ENCODE data around the gene GIPR.

DNA sequence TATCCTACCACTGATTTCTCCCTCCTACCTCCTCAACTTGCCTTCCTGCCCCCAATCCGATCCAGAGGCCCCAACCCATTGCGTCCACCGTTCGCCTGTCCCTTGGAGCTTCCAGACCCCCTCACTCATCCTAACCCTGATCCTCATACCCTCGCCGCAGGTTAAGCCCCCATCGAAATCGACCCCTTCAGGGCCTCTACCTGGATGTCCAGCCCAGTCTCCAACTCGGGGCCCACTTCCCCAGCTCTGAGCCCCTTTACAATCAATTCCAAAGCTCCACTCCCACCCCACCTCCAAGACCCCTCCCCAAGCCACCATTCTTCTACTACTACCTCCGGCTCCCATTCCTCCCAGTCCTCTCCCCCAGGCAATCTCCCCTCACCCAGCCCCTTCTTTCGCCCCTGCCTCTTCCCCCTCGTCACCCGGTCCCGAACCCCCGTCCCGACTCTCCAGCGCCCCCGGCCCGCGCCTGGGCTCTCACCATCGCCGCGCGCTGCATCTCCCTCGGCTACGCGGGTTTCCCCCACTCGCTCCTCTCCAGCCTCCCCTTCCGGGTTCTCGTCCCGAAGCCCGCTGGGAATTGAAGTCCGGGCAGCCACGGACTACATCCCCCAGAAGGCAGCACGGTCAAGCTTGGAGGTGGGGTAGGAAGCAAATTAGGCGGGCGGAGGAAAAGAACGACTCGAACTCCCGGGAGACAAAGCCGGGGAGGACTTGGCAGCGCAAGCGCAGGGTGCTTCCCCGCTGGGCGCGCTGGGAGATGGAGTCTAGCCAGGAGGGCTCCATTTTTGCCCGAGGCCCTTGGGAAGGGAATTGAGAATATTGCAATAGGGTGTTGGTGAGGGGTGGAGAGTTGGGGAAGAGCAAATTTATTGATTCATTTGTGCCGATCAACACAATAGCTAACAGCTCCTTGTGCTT, 62.6 kb downstream of the GIPR start, which contains the start of gene FBXO46:
- TF ChIP-seq, protein P1, sequence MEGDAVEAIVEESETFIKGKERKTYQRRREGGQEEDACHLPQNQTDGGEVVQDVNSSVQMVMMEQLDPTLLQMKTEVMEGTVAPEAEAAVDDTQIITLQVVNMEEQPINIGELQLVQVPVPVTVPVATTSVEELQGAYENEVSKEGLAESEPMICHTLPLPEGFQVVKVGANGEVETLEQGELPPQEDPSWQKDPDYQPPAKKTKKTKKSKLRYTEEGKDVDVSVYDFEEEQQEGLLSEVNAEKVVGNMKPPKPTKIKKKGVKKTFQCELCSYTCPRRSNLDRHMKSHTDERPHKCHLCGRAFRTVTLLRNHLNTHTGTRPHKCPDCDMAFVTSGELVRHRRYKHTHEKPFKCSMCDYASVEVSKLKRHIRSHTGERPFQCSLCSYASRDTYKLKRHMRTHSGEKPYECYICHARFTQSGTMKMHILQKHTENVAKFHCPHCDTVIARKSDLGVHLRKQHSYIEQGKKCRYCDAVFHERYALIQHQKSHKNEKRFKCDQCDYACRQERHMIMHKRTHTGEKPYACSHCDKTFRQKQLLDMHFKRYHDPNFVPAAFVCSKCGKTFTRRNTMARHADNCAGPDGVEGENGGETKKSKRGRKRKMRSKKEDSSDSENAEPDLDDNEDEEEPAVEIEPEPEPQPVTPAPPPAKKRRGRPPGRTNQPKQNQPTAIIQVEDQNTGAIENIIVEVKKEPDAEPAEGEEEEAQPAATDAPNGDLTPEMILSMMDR (tag by site-specific recombination; IDR thresholded peaks at IDR 0.05), result peak; percentile 94
- TF ChIP-seq KLF9 (tag by site-specific recombination; IDR thresholded peaks at IDR 0.05; ENCODE audit: low read depth) (0 out of 2 replicates have a peak, but pooled peaks have one; percentile 36), ZNF121 (tag by site-specific recombination; IDR thresholded peaks at IDR 0.05) (no peak), ZNF239 (tag by site-specific recombination; IDR thresholded peaks at IDR 0.05) (no peak), KLF8 (tag by site-specific recombination; IDR thresholded peaks at IDR 0.05) (peak; percentile 77), ZNF585B (tag by site-specific recombination; IDR thresholded peaks at IDR 0.05) (no peak), IKZF3 (tag by site-specific recombination; IDR thresholded peaks at IDR 0.05) (peak; percentile 97), ZNF404 (tag by site-specific recombination; IDR thresholded peaks at IDR 0.05) (no peak), ZBTB7A (tag by site-specific recombination; IDR thresholded peaks at IDR 0.05; ENCODE audit: low read depth) (no peak)
- TF ChIP-seq, protein P2, sequence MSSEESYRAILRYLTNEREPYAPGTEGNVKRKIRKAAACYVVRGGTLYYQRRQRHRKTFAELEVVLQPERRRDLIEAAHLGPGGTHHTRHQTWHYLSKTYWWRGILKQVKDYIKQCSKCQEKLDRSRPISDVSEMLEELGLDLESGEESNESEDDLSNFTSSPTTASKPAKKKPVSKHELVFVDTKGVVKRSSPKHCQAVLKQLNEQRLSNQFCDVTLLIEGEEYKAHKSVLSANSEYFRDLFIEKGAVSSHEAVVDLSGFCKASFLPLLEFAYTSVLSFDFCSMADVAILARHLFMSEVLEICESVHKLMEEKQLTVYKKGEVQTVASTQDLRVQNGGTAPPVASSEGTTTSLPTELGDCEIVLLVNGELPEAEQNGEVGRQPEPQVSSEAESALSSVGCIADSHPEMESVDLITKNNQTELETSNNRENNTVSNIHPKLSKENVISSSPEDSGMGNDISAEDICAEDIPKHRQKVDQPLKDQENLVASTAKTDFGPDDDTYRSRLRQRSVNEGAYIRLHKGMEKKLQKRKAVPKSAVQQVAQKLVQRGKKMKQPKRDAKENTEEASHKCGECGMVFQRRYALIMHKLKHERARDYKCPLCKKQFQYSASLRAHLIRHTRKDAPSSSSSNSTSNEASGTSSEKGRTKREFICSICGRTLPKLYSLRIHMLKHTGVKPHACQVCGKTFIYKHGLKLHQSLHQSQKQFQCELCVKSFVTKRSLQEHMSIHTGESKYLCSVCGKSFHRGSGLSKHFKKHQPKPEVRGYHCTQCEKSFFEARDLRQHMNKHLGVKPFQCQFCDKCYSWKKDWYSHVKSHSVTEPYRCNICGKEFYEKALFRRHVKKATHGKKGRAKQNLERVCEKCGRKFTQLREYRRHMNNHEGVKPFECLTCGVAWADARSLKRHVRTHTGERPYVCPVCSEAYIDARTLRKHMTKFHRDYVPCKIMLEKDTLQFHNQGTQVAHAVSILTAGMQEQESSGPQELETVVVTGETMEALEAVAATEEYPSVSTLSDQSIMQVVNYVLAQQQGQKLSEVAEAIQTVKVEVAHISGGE (tag by site-specific recombination; conservative IDR thresholded peaks at IDR 0.05; ENCODE audit: low read depth), result peak; percentile 93
- TF ChIP-seq, protein P3, sequence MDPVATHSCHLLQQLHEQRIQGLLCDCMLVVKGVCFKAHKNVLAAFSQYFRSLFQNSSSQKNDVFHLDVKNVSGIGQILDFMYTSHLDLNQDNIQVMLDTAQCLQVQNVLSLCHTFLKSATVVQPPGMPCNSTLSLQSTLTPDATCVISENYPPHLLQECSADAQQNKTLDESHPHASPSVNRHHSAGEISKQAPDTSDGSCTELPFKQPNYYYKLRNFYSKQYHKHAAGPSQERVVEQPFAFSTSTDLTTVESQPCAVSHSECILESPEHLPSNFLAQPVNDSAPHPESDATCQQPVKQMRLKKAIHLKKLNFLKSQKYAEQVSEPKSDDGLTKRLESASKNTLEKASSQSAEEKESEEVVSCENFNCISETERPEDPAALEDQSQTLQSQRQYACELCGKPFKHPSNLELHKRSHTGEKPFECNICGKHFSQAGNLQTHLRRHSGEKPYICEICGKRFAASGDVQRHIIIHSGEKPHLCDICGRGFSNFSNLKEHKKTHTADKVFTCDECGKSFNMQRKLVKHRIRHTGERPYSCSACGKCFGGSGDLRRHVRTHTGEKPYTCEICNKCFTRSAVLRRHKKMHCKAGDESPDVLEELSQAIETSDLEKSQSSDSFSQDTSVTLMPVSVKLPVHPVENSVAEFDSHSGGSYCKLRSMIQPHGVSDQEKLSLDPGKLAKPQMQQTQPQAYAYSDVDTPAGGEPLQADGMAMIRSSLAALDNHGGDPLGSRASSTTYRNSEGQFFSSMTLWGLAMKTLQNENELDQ (tag by site-specific recombination; IDR thresholded peaks at IDR 0.05; ENCODE audit: low read depth), result no peak
- TF ChIP-seq, protein P4, sequence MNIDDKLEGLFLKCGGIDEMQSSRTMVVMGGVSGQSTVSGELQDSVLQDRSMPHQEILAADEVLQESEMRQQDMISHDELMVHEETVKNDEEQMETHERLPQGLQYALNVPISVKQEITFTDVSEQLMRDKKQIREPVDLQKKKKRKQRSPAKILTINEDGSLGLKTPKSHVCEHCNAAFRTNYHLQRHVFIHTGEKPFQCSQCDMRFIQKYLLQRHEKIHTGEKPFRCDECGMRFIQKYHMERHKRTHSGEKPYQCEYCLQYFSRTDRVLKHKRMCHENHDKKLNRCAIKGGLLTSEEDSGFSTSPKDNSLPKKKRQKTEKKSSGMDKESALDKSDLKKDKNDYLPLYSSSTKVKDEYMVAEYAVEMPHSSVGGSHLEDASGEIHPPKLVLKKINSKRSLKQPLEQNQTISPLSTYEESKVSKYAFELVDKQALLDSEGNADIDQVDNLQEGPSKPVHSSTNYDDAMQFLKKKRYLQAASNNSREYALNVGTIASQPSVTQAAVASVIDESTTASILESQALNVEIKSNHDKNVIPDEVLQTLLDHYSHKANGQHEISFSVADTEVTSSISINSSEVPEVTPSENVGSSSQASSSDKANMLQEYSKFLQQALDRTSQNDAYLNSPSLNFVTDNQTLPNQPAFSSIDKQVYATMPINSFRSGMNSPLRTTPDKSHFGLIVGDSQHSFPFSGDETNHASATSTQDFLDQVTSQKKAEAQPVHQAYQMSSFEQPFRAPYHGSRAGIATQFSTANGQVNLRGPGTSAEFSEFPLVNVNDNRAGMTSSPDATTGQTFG (tag by site-specific recombination; IDR thresholded peaks at IDR 0.05; ENCODE audit: borderline replicate concordance), result no peak
- TF ChIP-seq, protein P5, sequence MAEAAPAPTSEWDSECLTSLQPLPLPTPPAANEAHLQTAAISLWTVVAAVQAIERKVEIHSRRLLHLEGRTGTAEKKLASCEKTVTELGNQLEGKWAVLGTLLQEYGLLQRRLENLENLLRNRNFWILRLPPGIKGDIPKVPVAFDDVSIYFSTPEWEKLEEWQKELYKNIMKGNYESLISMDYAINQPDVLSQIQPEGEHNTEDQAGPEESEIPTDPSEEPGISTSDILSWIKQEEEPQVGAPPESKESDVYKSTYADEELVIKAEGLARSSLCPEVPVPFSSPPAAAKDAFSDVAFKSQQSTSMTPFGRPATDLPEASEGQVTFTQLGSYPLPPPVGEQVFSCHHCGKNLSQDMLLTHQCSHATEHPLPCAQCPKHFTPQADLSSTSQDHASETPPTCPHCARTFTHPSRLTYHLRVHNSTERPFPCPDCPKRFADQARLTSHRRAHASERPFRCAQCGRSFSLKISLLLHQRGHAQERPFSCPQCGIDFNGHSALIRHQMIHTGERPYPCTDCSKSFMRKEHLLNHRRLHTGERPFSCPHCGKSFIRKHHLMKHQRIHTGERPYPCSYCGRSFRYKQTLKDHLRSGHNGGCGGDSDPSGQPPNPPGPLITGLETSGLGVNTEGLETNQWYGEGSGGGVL (tag by site-specific recombination; IDR thresholded peaks at IDR 0.05), result peak; percentile 99
